SH-SY5Y (cell line): Measurements from ENCODE around the gene TMEM200A.

ENCODE experiments used
- GATA2 ChIP-seq: IDR thresholded peaks from 2 replicates; pipeline ENCODE4 v1.6.1; 2011; ENCODE audit warnings: mild to moderate bottlenecking, low read depth, low read length
- GATA3 ChIP-seq: IDR thresholded peaks from 2 replicates; pipeline ENCODE4 v1.6.1; 2011; ENCODE audit warnings: low read depth, mild to moderate bottlenecking, low read length, moderate library complexity

TMEM200A gene

DNA sequence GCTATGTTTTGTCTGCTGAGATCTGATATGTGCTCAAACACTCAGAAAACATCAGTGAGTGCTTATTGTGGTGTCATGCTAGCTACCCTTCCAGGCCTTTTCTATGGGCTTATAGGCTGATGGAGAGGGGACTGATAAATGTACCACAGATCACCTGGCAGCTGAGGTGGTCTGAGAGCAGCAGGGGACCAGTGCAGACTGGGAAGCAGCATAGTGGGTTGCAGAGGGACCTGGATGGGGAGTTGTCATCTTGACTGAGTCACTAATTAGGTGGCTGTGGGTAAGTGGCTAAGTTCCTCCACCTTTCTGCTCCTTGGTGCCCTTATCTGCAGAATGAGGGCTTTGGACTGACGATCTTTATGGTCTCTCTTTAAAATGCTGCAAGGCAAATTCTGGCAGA is 2.8 kb downstream of the TMEM200A start:
- TF ChIP-seq GATA2 (no peak), GATA3 (no peak)

DNA sequence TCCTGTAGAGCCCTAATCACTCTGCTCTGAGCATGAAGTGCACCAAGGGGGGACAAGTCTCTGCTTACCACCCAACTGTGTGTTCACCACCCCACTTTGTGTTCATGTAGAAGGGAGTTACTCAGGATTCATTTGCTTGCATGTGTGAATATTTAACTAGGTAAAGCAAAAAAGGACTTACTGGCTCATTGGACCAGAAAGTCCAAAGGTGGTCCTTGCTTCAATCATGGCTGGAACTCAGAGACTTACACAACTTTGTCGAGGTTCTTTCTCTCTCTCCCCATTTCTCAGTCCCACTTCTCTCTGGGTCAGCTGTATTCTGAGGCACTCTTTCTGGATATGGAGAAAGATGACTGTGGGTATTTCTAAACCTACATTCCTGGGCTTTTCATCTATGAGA is 4.0 kb downstream of the TMEM200A start:
- TF ChIP-seq GATA3 (no peak), GATA2 (no peak)

DNA sequence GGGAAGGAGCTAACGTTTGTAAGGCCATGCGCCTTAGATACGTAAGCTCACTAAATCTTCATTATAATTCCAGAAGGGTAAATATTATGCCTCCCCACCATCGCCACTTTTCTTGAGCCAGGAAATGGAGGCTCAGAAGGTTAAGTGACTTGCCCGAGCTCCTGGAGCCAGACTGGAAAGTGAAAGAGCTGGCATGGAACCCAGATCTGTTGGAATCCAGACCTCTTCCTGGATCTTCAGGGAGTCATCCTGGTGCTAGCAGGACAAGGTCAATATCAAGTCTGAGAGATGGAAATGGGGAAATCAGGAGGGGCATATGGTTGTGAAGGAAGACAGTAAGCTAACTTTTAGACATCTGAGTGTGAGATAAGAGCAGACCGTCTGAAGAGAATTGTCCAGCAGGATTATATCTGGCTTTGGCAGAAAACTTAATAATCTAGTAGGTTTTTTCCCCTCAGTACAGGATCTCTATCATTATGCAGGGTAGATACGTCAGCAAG is 6.2 kb downstream of the TMEM200A start:
- TF ChIP-seq GATA2, result no peak
- TF ChIP-seq GATA3, result no peak

DNA sequence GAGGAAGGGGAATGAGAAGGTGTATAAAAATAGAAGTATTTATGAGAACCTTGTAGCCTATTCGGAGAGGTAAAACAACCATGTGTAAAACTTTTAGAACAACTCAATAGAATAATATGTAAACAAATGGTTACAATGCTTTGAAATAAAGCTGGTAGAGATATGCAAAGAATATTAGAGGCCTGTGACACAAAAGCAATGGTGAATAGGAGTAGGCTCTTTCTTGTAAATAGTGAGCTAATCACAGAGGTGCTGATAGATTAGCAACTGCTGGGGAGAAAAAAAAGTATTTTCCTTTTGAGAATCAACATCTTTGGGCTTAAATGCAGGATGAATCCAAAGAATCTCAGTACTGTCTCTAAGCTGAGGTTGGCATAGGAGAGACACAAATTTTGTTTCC is 7.0 kb downstream of the TMEM200A start:
- no peak for TF ChIP-seq GATA3
- no peak for TF ChIP-seq GATA2

DNA sequence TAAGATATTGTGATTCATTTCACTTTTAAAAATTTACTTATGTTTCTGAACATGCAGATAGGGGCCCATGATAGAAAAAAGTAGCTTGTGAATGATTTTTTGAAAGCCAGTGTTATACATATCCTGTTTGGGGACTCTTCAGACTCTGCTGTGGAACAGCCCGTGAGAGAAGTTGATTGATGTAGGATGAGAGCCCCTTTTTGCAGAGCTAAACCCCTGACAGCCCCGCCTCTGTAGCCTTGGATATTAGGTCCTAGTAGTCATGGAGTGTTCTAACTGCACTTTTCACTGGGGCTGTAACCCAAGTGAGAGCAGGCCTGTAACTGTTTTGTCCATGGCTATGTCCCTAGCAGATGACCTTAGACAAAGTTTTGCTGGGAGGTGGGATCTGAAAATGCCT is 8.2 kb downstream of the TMEM200A start:
- no peak for TF ChIP-seq GATA2
- no peak for TF ChIP-seq GATA3

DNA sequence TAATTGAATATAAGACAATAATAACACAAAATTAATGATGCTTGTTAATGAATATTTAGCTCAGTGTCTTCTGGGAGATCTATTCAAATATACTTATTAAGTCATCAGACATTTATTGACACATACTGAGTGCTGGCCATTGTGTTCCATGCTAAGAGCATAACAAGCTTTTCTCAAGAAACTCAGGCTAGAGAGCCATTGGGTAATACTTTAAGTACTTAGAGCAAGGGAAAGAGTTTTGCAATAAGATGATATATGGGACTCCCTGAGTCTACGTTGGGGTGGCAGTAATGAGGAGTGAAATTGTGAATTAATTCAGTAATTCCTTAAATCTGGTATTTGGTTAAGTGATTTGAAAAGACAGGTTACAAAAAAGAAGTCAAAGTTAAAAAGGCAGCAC is 11.1 kb downstream of the TMEM200A start:
- no peak for TF ChIP-seq GATA3
- TF ChIP-seq GATA2, result no peak

DNA sequence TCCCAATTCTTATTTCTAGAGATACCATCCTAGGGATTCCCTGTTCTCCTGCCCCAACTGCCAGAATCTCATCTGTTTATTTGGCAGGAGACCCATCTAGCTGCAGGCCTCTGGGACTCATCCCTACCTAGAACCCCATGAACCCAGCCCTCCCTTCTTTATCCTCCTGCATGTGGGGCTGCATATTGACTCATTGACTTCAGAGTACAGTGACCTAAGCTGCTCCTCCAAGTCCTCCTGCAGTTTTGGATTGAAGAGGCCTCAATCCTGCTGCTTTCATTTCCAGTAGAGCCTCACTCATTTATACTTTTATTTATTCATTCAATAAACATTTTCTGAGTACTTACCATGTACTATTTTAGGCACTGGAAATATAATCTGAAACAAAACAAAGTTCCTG is 11.6 kb downstream of the TMEM200A start:
- TF ChIP-seq GATA2 (no peak), GATA3 (no peak)

DNA sequence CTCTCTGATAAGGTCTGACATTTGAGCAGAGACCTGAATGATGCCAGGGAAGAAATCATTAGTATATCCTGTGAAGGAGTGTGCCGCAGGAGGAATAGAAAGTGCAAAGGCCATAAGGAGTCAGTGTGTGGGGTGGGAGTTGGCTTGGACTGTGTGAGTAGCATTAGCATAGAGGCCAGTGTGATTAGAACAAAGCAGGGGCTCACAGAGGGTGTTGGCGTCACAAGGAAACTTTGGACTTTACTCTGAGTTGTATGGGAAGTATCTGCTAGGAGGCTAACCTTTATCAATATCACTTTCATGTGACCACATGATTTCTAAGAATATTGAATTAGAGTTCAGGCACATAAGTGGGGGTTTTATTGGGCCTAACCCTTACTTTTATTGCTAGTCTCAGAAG is 12.1 kb downstream of the TMEM200A start:
- TF ChIP-seq GATA3 (no peak), GATA2 (no peak)

DNA sequence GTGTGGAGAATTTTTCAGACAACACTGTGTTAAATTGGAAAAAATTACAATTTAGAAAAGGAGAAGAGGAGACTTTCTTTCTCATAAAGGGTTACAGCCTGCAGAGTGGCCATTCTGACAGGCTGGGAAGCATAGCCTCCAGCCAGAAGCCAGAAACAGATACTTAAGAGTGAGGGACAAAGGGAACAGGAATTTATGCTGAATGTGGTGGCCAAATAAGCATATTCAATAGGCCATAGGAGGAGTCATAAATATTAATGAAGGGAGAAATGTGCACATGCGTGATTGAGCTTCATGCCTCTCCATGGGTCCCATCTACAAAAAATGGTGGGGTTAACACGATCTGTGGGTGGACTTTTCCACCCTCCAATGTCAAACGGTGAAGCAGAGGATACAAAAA is 13.4 kb downstream of the TMEM200A start:
- TF ChIP-seq GATA3 (no peak), GATA2 (no peak)

DNA sequence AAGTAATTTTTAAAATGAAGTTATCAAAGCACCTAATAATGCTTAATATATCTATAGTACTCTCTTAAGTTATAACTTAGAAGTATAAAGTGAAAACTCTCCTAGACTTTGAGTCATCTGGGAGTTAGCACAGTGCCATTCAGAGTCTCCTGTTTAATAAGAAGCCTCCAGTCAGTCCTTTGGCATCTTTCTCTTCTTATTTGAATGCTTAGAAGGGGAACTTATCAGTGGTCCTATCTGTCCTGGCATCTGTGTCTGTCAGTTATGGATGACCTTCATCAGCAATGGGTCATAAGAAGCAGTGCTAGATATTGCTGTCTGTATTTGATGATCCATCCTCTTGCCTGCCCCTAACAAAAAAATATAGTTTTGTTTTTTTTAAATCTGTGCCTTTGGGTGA is 15.2 kb downstream of the TMEM200A start:
- TF ChIP-seq GATA3 (no peak), GATA2 (no peak)

DNA sequence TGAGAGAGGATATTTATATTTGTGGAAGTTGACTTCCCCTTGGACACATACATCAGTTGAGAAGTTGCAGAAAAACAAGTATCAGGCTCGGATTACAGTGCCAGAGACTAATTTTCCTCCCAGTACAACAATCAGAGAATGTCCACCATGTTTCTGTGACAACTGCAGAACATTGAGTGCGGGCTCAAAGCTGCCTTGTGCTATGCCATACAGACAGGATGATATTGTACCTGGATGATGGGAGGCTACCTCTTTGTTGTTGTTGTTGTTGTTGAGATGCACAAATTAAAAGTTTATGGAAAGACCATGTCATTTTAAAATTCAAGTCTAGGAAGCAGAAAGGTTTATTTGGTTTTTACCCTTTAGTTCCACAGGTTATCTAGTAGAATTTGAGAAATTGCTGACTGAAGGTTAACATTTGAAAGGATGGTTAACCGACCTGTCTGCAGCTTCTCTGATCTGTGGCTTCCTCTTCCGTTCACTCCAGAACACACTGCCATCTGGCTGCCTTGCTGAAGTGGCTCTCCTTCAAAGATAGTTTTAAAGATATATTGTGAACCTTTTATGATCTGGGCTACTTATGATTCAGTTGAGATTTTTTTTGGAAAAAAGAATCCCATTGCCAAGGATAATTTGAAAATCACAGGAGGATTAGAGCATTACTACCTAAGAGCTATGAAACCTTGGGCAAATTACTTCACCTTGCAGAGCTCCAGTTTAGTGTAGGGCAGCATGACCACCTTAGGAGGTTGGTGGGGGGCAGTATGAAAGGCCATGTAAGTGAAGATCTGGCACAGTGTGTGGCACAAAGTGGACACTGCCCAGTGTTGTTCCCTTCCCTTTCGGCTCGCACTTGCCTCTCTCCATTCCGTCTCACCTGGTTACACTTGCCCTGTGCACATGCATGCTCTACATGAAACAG is 15.9 kb downstream of the TMEM200A start:
- TF ChIP-seq GATA3 (no peak), GATA2 (no peak)

DNA sequence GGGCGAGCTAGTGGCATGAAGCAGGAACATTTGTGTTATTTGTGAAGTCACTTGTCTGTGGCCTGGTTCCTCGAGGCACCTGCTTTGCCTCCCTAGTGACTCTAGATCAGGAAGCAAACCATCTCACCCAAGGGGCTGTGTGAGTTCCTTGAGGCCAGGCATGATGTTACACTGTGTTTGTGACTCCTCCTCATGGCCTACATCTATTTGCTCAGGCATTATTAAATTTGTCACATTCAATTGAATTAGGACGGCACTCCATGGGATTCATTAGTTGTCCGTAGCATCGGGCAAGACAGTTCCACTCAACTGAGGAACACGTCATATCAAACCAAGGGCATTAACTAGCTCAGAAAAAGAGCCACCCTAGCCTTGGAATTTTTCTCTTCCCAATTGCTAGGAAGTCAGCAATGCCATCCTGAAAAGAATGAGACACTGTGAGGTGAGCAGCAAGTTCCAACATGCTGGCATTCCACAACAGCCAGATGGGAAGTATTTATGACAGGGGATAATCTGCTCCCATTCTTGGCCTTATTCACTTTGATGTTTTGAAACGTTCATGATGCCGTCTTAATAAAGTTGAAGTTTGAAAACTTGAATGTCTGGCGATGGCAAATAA is 17.2 kb downstream of the TMEM200A start:
- no peak for TF ChIP-seq GATA2
- no peak for TF ChIP-seq GATA3

DNA sequence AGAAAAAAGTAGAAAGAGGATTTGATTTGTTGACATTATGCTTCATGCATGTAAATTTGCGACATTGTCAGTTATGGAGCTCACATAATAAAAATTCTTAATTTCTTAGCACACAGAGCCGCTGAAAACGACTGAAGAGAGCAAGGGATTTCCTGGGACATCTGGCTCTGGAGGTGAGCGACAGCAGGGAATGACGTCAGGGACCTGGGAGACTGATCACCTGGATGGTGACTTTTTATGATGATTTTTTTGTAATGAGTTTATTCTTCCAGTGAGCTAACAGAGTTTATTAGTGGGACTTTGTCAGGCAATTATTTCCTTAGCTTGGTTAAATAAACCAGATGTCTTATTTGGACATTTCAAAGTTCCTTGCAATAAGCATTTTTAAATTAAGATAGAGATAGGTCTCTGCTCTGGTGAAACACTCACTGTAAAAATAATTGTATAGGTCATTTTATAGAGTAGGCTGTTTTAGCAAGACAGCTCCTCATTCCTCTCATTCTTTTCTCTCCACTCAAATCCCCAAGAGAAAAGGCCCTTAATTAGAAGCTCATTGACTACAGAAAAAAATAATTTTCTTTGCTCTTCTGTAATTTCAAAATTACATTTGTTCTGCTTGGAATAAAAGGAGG is 19.4 kb downstream of the TMEM200A start:
- TF ChIP-seq GATA2 (no peak), GATA3 (no peak)

DNA sequence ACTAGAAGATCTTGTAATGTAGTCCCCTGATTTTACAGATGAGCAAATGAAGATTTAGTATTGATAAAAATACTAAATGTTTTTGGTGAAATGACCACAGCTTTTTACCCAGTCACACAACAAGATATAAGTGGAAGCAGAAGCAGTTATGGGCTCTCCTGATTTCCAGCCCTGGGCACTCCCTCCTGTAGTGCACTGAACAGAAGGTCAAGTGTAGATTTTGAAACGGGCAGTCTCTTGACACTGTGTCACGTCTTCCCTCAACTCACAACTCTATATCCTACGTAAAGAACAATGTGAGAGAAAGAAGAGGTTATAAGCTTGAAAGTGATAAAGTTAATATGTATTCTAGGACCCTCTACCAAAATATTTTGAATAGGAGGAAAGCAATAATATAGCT is 23.3 kb downstream of the TMEM200A start:
- no peak for TF ChIP-seq GATA2
- no peak for TF ChIP-seq GATA3
